Peyer's patch (tissue), 4 donors: Measurements from ENCODE around the gene ETS2.

Source experiments
- CTCF ChIP-seq, 6 experiments: fragments of 450-650 bp in 4 of 6; fragments of 200-600 bp in 2 of 6; sonication (generic) in 1 of 6; IDR thresholded peaks; one replicate each; pipeline ENCODE4 v1.5.1; 2017 to 2019; ENCODE audit warnings: antibody characterized with exemption in 6 of 6, mild to moderate bottlenecking in 3 of 6, moderate library complexity in 1 of 6
- POLR2A ChIP-seq, 2 donors: fragments of 450-650 bp; IDR thresholded peaks; one replicate each; pipeline ENCODE4 v1.5.1; 2017; ENCODE audit warnings: antibody characterized with exemption in 2 of 2, mild to moderate bottlenecking in 2 of 2, moderate library complexity in 2 of 2

- TF ChIP-seq CTCF (IDR thresholded peaks at IDR 0.05) (no peak), POLR2A (IDR thresholded peaks at IDR 0.05) (no peak)
Observed at GRCh38 chr21:38858812-38859205, 53.1 kb downstream of the ETS2 start.
